Non-pigmented ciliary epithelial cell (primary cell): ENCODE measurements around the gene CEP70.
"Not testable (repeated sequence)": the region's sequence is repeated elsewhere in the genome, so short reads cannot be mapped to it uniquely, and the experiment has no call there.

Experiments
- DNase-seq: peaks from one replicate; pipeline ENCODE4 v3.0.0-alpha.2; 2010; ENCODE audit warnings: low read depth

Gene CEP70

GRCh38 chr3:138468451-138468850, 125.6 kb downstream of the CEP70 start:
- no peak for DNase-seq

GRCh38 chr3:138467931-138468330, 126.1 kb downstream of the CEP70 start:
- no peak for DNase-seq

- DNase-seq = no peak
Observed at GRCh38 chr3:138465925-138466324, 128.1 kb downstream of the CEP70 start.

DNA sequence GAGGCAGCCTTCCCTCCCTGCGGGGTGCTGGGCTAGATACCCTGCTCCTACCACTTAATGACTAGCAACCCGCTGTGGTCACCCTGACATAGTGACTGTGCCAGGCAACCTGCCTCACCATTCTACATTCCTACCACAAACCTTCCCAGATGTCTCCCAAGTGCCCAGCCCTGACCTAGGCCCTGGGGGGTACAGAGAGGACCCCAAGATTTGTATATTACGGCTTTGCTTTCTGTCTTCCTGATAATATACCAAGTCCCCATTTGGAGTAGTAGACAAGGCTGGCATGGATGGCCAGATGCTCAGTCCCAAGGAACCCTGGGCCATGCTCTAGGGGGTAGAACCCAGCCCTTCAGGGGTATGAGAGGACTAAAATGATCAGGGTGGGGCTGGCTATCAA, 128.6 kb downstream of the CEP70 start:
- DNase-seq = no peak

- no peak for DNase-seq
Observed at GRCh38 chr3:138464491-138464860, 129.6 kb downstream of the CEP70 start.

GRCh38 chr3:138463724-138464490, 130.2 kb downstream of the CEP70 start:
- no peak for DNase-seq

GRCh38 chr3:138461896-138462295, 132.2 kb downstream of the CEP70 start:
- no peak for DNase-seq

- no peak for DNase-seq
Observed at GRCh38 chr3:138461246-138461645, 132.8 kb downstream of the CEP70 start.

- DNase-seq = no peak
Observed at GRCh38 chr3:138460536-138461205, 133.4 kb downstream of the CEP70 start.

- no peak for DNase-seq
Observed at GRCh38 chr3:138459619-138460535, 134.2 kb downstream of the CEP70 start.

DNA sequence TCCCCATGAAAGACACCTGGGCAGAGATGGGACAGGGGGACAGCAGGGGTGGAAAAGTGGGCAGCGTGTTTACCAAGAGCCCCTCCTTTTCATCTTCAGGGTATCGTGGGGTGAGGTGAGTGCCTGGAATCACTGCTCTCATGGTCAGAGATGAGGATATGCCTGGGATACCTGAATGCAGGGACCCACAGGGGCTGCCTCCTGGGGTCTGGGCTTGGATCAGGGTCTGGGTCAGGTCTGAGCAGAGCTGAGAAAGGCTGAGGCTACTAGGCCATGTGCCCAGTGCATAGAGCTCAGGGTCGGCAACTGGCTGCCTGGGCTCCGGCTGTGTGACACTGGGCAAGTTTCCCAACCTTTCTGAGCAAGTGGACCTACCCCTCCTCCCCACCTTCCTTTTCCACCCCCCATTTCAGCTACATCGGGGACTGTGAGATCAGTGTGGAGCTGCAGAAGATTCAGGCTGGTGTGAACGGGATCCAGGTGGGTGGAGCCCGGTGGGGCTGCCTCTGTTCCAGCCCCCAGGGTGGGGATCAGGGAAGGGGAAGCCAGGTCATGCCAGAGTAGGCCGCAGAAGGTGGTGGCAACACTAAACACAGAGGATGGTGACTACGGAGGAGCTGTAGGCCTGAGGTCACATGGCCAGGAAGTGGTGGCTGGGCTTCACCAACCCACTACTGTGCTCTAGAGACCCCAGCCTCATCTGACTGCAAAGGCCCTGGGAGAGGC, 135.1 kb downstream of the CEP70 start:
- no peak for DNase-seq

GRCh38 chr3:138457863-138458735, 136.0 kb downstream of the CEP70 start:
- no peak for DNase-seq

- no peak for DNase-seq
Observed at GRCh38 chr3:138456961-138457862, 136.8 kb downstream of the CEP70 start.

DNA sequence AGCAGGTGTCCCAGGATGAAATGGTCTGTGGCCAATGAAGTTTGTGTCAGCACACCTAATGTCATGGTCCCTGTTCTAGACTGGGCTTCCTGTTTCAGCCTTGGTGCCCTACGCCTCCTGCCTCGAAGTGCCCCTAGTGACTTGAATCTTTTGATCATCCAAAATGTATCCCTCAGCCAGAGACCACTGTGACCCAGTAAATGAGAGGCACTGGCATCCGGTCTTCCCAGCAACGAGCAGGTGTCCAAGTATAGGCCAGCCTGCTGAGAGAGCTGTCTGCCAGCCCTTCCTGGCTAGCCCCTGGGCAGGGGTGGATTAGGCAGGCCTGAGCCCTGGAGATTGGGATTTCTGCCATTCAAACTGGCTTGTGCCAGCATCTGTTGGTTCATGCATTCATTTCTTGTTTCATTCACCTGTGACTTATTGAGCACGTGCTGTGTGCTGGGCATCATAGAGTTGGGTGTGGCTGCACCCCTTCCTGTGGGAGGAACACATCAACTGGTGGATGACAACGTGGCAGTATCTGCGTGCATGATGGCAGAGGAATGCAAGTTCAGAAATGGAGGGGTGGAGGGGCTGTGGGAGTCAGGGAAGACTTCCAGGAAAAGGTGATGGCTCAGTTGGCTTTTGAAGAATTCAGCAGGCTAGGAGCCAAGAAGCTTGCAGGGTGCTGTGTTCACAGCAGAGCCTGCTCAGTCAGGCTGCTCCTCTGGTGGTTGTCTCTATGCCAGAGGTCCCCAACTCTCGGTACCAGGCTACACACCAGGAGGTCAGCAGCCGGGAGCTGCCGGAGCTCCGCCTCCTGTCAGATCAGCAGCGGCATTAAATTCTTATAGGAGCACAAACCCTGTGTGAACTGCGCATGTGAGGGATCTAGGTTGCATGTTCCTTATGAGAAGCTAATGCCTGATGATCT, 138.0 kb downstream of the CEP70 start:
- no peak for DNase-seq

DNA sequence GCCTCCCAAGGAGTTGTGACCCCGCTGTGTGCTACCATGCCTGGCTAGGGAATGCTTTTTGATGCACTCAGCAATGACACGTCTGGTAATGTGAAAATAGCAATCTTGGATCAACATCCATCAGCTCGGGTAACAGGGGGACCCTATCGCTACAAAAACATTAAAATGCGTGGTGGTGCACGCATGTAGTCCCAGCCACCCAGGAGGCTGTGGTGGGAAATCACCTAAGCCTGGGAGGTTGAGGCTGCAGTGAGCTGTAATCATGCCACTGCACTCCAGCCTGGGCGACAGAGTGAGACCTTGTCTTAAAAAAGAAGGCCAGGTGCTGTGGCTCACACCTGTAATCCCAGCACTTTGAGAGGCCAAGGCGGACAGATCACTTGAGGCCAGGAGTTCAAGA, 140.1 kb downstream of the CEP70 start:
- DNase-seq = not testable (repeated sequence)

- DNase-seq = no peak
Observed at GRCh38 chr3:138452436-138452835, 141.6 kb downstream of the CEP70 start.

DNA sequence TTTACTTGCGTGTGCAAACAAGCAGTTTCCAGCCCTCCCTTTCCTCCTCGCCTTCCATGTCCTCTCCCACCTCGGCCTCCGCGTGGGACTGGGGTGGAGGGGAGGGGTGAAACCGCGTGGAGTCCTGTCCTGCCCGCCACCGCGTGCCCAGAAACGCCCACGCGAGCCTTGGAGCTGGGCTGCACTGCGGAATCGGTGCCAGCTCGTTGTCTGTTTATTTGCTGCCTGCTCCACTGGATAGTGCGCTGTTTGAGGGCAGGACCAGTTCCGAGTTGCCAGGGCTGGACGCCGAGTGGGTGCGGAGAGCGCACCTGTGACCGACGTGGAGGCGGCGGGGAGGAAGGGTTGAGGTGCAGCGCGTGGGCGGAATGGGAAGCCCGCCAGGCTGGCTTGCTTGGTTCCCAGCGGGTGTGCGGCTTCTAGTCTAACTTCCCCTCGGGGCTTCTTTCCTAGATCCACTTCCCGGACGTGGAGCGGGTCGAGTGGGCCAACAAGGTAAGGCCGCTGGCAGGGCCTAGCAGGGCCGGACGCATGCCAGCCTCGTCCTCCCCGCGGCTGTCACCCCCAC, 142.4 kb downstream of the CEP70 start:
- no peak for DNase-seq

- DNase-seq = no peak
Observed at GRCh38 chr3:138450704-138451424, 143.2 kb downstream of the CEP70 start.
